Kidney (tissue), 14 donors: Measurements from ENCODE around the gene TCF7L2. TPM values are rescaled to one million over a fixed set of nuclear protein-coding genes. Genes with fewer than 3 reads are reported as not detected.
A peak's percentile ranks its signal among the peaks of the same experiment; 100 is the strongest.

Source experiments
- DNase-seq, 5 donors: peaks; one replicate each; pipeline ENCODE4 v3.0.0-alpha.2; 2013 to 2020
- FAIRE-seq: peaks from 2 replicates; lab custom pipeline; 2012; peaks lifted over from hg19 to GRCh38; lab: Jason Lieb, UNC
- H3K27ac ChIP-seq, 2 donors: one replicate each; pipeline ENCODE4 v1.7.0; 2013; ENCODE audit warnings: low read depth in 2 of 2, low read length in 2 of 2, inconsistent platforms in 1 of 2
- H3K27me3 ChIP-seq: one replicate; pipeline ENCODE4 v1.7.1; 2013; ENCODE audit warnings: low read length, inconsistent platforms; ENCODE audit not compliant: control insufficient read depth, insufficient read depth
- H3K36me3 ChIP-seq, 3 donors: one replicate each; pipeline versions ENCODE4 v1.7.0 to v1.7.1; 2013; ENCODE audit warnings: low read length in 3 of 3, control low read depth in 1 of 3, inconsistent platforms in 1 of 3; ENCODE audit not compliant: insufficient read depth in 3 of 3, control insufficient read depth in 2 of 3
- H3K4me1 ChIP-seq, 3 donors: one replicate each; pipeline versions ENCODE4 v1.7.0 to v1.7.1; 2013; ENCODE audit warnings: low read length in 3 of 3, inconsistent platforms in 1 of 3, low read depth in 1 of 3; ENCODE audit not compliant: control insufficient read depth in 2 of 3, insufficient read depth in 2 of 3
- H3K4me3 ChIP-seq, 3 donors: one replicate each; pipeline versions ENCODE4 v1.7.0 to v1.8.1; 2013; ENCODE audit warnings: low read length in 3 of 3, control low read depth in 1 of 3, inconsistent platforms in 1 of 3
- H3K9ac ChIP-seq, 3 donors: one replicate each; pipeline versions ENCODE4 v1.7.0 to v1.7.1; 2013; ENCODE audit warnings: low read length in 3 of 3, control low read depth in 1 of 3, inconsistent platforms in 1 of 3
- H3K9me3 ChIP-seq, 3 donors: one replicate each; pipeline versions ENCODE4 v1.7.0 to v1.7.1; 2013; ENCODE audit warnings: low read length in 3 of 3, control low read depth in 1 of 3, inconsistent platforms in 1 of 3; ENCODE audit not compliant: control insufficient read depth in 2 of 3, insufficient read depth in 1 of 3
- CTCF ChIP-seq: IDR thresholded peaks from 3 replicates; pipeline ENCODE4 v1.5.1; 2012; ENCODE audit warnings: mild to moderate bottlenecking, moderate library complexity, borderline replicate concordance; ENCODE audit not compliant: insufficient read depth; ENCODE audit errors: extremely low read depth
- intact Hi-C: fragments of 100-400 bp; cut with DNase I; formaldehyde crosslinking; loops from one replicate; pipeline ENCODE4 v1.11.1; 2022
- polyA plus RNA-seq: library from polyadenylated mRNA; stranded (reverse); fragments of 350-450 nt; fragmentation: Illumina TruSeq; extraction: RNeasy Lipid Tissue Mini Kit (QIAGEN cat#74804); gene quantifications from one replicate; pipeline ENCODE4 v1.2.3, GENCODE V29; 2014; ENCODE audit warnings: low read depth, low replicate concordance; ENCODE audit not compliant: insufficient read depth
- total RNA-seq: library from RNA; stranded (reverse); fragmentation: NEBNext Ultra II Directional; extraction: Animal tissue kit (Norgen Biotek cat#: 25700); gene quantifications from one replicate; pipeline ENCODE4 v1.2.1, GENCODE V29; 2021
- donor health status: control.
- donor health status: control.
- donor health status: control.
- donor health status: control.
- donor health status: control.
- donor health status: DM: yes; HTN: yes; CAD: no.
- donor health status: Normal renal cell carcinoma (clear cell type).

Gene TCF7L2
- total and polyA plus RNA-seq, 2 donors from 2014 or later, result 6.5 to 32.4 TPM

GRCh38 chr10:113162960-113163359 is 212.9 kb downstream of the TCF7L2 start:
- H3K36me3 ChIP-seq, result peaks cover 4 to 22% (median 14%) of the 10 kb centered on the region in 3 donors
- H3K4me1 ChIP-seq, result peaks cover 0 to under 1% (median under 1%) of the 10 kb centered on the region in 3 donors
- no peaks in the 10 kb centered on the region for H3K27me3 ChIP-seq
- intact Hi-C loops, result no loop called here
- DNase-seq (no peak), FAIRE-seq (no peak)
- no peak overlapping the region for H3K4me3 ChIP-seq
- no peak for TF ChIP-seq CTCF
- no peak overlapping the region for H3K27ac ChIP-seq
- no peaks in the 10 kb centered on the region for H3K9me3 ChIP-seq
- no peak overlapping the region for H3K9ac ChIP-seq

GRCh38 chr10:113165673-113166072 is 215.6 kb downstream of the TCF7L2 start:
- no peak overlapping the region for H3K4me3 ChIP-seq
- no peak for TF ChIP-seq CTCF
- intact Hi-C loops, result no loop called here
- peaks cover 4 to 11% (median 10%) of the 10 kb centered on the region in 3 donors for H3K36me3 ChIP-seq
- no peaks in the 10 kb centered on the region for H3K4me1 ChIP-seq
- FAIRE-seq (no peak), DNase-seq (peak in 1 of 5 donors; percentile 40)
- no peak overlapping the region for H3K9ac ChIP-seq
- no peak overlapping the region for H3K27ac ChIP-seq
- no peaks in the 10 kb centered on the region for H3K27me3 ChIP-seq
- H3K9me3 ChIP-seq, result no peaks in the 10 kb centered on the region

GRCh38 chr10:113167702-113168101 is 217.7 kb downstream of the TCF7L2 start:
- H3K9ac ChIP-seq, result no peak overlapping the region
- H3K4me1 ChIP-seq, result no peaks in the 10 kb centered on the region
- no peak overlapping the region for H3K27ac ChIP-seq
- no peak for TF ChIP-seq CTCF
- H3K27me3 ChIP-seq, result no peaks in the 10 kb centered on the region
- FAIRE-seq (no peak), DNase-seq (no peak)
- H3K9me3 ChIP-seq, result no peaks in the 10 kb centered on the region
- intact Hi-C loops, result no loop called here
- H3K36me3 ChIP-seq, result peaks cover 0 to 2% (median 0%) of the 10 kb centered on the region in 3 donors
- no peak overlapping the region for H3K4me3 ChIP-seq

- TF ChIP-seq CTCF, result no peak
- H3K27me3 ChIP-seq, result no peaks in the 10 kb centered on the region
- H3K9me3 ChIP-seq, result no peaks in the 10 kb centered on the region
- intact Hi-C loops, result no loop called here
- H3K4me1 ChIP-seq, result no peaks in the 10 kb centered on the region
- no peak overlapping the region for H3K4me3 ChIP-seq
- no peak overlapping the region for H3K9ac ChIP-seq
- H3K27ac ChIP-seq, result no peak overlapping the region
- H3K36me3 ChIP-seq, result peaks cover 0 to 2% (median 0%) of the 10 kb centered on the region in 3 donors
- DNase-seq (peak in 2 of 5 donors; percentile 46 to 69), FAIRE-seq (no peak)
Measured at GRCh38 chr10:113168584-113168983, 218.5 kb downstream of the TCF7L2 start.
